ENCODE data around the gene GCSAM.

- TF ChIP-seq CTCF (IDR thresholded peaks at IDR 0.05) (no peak), POLR2A (IDR thresholded peaks at IDR 0.05) (no peak)
Observed at GRCh38 chr3:112087746-112088145, 45.3 kb downstream of the GCSAM start.

Measured in ovary (tissue), 3 donors.